SIG-M5 (cell line): Measurements from ENCODE around the gene CDIP1.

Source experiments
- DNase-seq: peaks from one replicate; lab custom pipeline; 2025; lab: John Stamatoyannopoulos, UW

Gene CDIP1

DNA sequence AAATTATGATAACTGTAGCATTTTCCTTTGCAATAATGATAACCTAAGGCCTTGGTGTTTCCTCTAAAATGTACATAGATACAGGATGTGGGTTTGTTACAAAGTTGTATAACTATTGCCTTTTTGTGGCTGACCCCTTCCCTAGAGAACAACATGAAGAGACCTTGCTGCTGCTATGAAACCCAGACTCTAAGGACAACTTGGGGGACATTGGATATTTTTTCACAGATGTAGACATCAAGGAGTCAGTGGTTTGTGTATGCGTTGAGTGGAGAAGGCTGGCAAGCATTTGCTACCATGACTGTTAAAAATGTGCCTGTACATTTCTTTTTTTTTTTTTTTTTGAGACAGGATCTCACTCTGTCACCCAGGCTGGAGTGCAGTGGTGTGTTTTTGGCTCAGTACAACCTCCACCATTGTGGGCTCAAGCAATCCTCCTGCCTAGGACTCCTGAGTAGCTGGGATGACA lies 50.0 kb downstream of the CDIP1 start:
- no peak for DNase-seq

DNA sequence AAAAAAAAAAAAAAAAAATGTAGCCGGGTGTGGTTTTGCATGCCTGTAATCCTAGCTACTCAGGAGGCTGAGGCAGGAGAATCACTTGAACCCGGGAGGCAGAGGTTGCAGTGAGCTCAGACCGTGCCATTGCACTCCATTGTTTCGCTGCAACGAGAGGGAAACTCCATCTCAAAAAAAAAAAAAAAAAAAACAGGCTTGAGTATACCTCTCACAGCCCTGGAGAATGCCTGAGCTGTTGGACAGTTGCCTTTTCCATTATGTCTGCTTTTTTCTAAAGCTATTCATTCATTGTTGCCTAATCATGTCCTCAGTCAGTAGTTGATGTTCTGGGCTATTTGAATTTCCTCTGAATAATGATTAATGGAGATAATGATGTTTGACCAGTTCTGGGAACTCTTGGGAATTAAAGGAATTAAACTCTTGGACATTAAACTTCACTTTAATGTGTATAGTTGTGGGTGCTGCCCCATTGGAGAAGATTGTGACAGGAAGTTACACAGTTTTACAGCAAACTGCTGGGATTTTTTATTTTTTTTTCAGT lies 50.5 kb downstream of the CDIP1 start:
- DNase-seq, result no peak

DNA sequence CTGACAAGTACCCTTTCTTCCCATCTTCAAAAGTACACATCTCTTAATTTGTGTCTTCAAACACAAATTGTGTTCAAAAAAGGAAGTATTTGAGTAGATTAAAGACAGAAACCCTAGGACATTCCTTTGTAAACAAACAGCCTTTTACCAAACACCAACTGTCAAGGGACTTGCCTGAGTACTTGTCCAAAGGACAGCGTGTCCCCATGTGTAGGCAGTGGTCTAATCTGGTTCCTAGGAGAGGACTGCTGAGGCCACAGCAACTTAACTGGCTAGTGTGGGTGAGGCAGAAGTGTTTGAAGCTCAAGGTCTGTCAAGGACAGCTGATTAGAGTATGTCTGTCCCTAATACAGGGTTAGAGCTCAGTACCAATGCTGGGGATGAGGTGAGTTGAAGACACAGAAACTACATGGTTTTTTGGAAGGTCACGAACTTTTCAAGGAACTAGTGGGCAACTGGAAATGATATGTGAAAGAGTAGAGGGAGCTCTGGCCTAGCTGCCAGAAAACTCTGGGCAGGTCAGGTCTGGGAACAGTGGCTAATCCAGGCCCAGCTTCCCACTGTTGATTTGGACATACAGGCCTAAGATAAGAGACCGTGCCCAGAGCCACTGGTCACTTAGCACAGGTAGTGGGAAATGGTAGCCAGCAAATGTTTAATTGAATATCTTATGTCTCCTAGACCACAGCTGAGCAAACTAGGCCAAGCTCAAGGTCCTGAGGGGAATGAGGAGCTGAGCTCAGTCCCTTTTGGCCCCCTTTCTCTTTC lies 52.3 kb downstream of the CDIP1 start:
- DNase-seq, result no peak

DNA sequence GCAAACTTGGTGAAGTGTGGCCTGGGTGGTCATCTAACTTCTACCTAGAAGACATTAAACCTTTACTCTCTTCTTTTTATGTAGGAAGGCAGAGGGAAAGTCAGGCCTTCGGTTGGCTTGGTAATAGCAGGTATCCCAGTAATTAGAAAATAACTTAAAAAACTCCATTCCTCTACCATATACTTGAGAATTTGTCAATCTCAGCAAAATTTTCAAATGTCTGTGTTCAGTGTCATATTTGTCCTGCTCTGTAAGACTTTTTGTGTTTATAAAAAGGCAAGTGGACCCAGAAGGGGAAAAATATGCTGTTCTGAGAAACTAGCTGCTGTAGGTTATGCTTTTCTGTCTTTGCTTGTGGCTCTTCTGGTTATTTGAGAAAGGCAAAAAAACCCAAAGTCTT lies 56.6 kb downstream of the CDIP1 start:
- no peak for DNase-seq

DNA sequence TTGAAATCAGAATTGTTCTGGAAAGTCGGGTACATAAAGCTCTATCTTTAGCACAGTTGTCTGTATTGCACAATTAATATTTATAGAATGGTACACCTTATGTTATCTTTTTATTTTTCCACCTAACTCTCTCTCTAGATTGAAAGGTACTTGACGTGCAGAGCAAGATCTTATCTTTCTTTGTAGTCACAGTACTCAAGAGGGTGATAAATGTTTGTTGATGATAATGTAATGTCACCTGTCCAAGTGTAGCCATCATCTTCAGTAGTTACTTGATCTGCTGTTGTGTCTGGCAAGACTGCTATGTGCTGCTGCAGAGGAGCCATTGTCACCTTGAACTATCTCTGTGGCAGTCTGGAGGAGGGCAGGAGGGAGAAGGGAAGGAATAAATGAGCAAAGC lies 57.0 kb downstream of the CDIP1 start:
- no peak for DNase-seq

DNA sequence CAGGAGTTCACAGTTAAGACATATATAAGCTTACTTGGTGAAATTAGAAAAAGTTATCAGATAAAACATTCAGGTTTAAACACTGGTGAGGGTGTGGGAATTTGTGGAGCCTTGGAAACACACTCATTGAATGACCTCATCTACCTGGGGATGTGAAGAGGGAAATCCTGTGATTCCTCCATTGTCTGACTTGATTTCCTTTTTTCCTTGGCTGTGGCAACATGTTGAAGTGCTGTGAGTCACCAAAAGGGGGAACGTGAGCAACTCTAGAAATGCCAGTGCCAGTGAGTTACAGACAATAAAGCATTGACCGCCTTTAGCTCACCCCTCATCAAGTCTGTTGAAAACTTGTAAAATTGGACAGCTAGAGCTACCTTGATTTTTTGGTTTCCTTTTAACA lies 60.6 kb downstream of the CDIP1 start:
- DNase-seq, result no peak

DNA sequence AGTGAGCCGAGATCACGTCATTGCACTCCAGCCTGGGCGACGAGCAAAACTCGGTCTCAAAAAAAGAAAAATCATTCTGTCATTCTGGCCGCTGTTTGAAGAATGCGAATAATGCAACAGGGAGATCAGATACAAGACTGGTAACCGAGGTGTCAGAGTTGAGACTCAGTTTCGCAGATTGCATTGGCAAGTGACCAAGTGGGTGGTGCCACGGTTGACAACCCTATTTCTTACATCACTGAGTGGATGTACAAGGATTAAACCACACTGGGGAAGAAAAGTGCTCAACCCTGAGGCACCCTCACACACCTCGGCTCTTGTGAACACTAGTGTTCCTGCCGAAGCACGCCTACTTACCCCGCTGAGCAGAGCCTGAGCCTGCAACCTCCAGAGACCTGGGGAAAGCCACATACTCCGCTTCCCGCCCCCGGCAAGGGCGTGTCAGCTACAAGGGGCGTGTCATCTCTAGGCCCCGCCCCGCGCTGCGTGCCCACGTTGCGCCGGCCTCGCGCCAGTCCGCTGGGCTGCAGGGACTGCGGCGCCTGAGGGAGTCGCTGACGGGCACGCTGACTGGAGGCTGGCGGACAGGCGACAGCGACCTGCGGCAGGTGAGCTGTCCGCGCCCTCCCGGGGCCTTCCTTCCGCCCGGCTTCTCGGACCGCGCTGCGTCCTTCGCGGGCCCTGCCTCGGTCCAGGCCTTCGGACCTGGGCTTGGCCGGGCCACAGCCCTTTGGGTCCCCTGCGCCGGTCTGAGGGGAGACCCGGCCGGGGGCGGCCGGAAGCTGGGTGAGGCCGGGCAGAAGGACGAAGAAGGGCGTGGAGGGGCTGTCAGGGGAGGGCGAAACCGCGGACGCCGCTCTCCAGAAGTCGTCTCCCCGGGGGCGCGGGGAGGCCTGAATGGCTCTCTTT lies 62.4 kb downstream of the CDIP1 start, which contains the start of gene HMOX2:
Gene HMOX2, plus strand, starts transcription at position 519 of the 909 bp plus-strand sequence. CDS start 29,127 bp downstream, outside the sequence.
- peak; percentile 78 for DNase-seq

DNA sequence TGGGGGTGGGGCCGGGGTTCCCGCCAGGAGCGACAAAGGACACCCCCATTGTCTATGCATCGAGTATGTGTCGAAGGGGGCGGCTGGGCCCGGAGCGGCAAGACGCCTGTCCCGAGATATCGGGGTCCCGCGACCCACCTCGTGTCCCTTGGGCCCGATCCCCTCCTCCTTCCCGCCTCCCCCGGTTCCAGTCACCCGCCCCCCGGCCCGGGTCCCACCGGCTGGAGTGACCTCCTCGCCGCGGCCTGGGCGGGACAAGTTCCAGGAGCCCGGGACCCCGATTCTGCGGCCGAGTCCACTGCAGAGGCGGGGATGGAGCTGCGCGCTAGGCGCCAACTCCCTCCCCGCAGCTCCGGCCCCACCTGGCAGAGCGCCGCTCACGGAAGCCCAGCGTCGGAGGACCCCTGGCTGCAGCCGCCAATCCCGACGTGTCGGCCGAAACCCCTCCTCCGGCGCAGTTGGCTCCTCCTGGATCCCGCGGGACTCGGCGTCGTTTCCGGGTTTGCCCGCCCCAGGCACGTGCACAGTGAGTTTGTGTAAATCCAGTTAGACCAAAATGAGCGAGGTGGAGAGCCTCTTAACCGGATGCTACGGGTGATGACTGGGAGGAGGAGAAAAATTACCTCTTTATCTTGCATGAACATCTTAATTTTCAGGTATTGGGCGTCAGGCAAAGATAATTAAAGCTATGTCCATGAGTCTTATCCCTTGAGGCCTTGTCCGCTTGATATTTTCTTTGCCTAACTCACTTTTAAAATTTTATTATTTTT lies 64.2 kb downstream of the CDIP1 start, which contains the start of gene NMRAL1:
Gene NMRAL1, minus strand, starts transcription at position 434 of the 770 bp plus-strand sequence. CDS start 493 bp downstream, outside the sequence.
- peak; percentile 60 for DNase-seq

DNA sequence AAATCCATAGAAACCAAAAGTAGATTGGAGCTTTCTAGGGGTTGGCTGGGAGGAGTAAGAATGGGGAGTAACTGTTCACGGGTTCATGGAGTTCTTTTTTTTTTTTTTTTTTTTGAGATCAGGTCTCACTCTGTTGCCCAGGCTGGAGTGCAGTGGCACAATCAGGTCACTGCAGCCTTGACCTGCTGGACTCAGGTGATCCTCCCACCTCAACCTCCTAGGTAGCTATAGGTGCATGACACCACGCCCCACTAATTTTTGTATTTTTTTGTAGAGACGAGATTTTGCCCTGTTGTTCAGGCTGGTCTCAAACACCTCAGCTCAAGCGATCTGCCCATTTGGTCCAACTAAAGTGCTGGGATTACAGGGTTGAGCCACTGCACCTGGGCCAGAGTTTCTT lies 65.7 kb downstream of the CDIP1 start:
- DNase-seq, result no peak

DNA sequence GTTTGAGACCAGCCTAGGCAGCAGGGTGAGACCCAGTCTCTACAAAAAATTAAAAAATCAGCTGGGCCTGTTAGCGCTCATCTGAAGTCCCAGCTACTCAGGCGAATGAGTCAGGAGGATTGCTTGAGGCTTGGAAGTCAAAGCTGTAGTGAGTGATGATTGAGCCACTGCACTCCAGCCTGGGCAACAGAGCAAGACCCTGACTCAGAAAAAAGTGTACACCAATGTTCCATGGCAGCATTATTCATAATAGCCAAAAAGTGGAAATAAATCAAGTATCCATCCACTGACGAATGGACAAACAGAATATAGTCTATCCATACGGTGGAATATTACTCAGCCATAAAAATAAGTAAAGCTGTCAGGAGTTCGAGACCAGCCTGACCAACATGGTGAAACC lies 66.7 kb downstream of the CDIP1 start:
- DNase-seq, result no peak

DNA sequence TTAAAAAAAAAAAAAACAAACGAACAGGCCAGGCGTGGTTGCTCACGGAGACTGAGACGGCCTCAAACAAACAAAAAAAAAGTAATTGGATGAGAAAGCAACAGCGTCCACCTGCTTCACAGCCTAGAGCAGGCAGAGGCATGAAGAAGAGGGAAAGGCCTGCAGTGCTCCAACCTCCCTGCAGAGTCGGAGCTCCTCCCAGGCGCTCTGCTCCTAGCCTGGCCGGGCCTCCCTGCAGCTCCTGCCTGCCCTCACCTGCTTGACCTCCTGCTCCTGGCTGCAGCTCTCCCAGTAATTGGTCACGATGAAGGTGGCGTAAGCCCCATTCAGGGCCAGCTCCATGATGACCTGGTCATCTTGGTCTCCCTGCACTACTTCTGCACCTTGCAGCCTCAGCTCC lies 69.6 kb downstream of the CDIP1 start:
- DNase-seq, result no peak

DNA sequence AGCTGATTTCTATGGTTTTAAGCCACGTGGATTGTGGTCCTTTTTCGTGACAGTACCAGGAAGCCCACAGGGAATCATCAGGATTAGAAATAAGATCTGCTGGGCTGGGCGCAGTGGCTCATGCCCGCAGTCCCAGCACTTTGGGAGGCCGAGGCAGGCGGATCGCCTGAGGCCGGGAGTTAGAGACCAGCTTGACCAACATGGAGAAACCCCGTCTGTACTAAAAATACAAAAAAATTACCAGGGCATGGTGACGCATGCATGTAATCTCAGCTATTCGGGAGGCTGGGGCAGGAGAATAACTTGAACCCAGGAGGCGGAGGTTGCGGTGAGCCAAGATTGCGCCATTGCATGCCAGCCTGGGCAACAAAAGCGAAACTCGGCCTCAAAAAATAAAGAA lies 70.7 kb downstream of the CDIP1 start:
- DNase-seq, result no peak

DNA sequence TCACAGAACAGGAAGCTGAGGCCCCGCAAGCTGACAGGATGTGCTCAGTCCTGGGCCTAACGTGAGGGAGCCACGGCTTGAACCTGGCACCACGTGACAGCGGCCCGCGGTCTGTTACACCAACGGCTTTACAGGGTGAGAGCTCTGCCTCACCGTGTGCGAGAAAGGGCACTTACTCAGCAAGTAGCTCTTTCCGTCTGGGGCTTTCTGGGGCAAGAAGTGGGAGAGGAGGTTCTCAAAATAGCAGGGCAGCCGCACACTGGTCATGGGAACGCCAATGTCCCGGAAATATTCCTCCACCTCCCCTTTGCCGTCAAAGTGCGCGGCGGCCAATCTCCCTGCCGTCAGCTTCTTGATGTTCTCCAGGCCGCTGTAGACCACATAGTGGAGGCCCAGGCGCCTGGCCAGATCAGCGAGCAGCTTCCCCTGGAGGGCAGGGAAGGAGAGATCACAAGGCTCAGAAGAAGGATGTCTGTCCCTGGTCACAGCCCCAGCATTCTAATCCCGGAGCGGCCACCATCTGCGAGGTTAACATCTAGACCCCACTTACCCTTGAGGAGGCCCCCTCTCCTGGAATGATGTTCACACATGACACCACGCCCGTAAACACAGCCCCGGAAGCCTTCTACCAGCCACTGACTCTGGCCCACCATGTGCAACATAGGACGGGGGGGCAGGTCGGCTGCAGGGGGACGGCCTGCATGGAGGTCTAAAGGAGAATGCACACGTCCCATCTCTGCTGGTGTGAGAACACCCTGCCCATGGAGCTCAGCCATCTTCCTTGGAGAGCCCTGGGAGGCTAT lies 72.4 kb downstream of the CDIP1 start:
- DNase-seq, result no peak

DNA sequence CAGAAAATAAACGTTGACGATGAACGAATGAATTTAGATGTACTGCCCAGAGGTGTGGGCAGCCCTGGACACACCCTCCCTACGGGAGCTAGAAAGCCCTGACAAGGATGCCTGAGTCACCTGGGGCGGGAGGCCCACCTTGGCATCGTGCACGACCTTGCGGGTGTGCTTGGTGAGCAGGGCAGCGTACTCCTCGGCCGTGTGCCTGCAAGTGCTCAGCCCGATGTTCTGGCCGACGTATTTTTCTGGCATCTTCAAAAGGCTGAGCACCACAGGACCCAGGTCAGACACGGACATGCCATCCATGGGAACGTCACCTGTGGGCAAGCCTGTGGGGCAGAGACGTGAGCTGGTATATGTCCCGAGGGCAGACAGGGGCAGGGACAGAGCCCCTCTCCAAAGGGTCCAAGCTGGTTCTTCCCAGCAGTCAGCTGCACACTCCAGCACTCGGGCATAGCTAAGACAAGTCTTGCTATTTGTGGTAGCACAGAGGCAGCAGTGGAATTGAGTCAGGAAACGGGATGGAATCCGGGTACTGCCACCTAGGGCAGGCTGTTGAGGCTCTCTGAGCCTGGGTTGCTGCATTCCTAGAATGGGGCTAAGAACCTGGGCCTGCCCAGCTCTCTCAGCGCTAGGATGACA lies 74.9 kb downstream of the CDIP1 start:
- DNase-seq, result no peak

DNA sequence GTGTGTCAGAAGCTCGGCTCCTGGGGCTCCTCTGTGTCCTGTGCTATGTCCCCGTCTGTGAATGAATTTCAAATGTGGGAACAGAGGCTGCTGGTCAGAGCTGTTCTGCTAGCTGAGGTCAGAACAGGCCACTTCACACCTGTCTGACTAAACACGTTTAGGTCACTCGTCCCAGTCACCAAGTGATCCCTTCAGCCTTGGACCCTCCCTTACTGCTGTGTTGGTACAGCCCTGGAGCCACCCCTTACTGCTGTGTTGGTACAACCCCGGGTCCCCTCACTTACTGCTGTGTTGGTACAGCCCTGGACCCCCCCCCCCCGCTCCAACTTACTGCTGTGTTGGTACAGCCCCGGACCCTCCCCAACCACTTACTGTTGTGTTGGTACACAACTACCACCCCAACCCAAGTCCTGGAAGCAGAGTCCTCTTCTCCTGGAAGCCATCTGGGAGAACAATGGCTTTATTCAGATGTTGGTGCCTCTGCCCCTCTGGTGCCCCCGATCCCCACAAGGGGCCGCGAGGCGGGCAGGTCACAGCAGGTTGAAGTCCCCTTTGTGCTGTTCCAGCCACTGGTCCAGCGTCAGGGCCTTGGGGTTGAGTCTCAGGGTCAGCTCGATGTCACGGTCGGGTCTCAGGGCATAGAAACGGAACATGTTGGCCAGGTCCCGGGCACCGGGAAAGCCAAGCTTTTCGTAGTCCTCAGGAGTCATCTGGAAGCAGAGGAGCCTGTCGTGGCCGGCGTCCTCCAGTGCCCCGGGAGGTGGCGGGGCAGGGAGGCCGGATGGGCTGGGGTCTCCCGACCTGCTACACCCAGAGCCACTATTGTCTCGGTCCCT lies 77.1 kb downstream of the CDIP1 start:
- DNase-seq, result no peak

DNA sequence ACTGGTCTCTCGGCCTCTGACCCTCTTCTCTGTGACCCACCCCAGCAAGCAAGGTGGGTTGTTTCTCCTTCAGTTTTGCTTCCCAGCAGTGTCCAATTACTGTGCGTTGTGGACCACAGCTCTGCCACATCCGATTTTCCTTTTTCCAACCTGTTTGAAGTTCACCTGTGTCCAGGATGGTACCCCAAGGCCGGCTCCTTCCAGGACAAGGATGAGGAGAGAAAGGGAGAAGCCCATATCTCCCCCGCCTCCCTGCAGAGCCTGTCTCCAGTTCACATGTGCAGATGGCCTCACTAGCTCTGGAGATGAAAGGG lies 77.7 kb downstream of the CDIP1 start:
- DNase-seq, result no peak
